ENCODE measurements around the gene NDUFA9.

DNA sequence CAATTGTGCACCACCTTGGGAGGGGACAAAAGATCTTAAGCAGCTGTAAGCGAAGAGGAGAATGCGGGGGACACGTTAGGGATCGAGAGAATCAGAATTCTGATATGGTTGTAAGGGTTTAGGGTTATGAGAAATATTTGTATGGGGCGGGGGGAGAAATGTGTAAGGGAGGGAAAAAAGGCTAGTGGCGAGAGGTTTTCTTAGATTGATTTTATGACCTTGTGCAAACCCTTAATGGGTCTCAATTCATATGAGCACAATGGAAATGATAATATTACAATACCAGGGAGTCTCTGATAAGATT is 396 bp downstream of the NDUFA9 start:
- TF ChIP-seq, protein P1, sequence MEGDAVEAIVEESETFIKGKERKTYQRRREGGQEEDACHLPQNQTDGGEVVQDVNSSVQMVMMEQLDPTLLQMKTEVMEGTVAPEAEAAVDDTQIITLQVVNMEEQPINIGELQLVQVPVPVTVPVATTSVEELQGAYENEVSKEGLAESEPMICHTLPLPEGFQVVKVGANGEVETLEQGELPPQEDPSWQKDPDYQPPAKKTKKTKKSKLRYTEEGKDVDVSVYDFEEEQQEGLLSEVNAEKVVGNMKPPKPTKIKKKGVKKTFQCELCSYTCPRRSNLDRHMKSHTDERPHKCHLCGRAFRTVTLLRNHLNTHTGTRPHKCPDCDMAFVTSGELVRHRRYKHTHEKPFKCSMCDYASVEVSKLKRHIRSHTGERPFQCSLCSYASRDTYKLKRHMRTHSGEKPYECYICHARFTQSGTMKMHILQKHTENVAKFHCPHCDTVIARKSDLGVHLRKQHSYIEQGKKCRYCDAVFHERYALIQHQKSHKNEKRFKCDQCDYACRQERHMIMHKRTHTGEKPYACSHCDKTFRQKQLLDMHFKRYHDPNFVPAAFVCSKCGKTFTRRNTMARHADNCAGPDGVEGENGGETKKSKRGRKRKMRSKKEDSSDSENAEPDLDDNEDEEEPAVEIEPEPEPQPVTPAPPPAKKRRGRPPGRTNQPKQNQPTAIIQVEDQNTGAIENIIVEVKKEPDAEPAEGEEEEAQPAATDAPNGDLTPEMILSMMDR (IDR thresholded peaks at IDR 0.05): no peak
- no peak for TF ChIP-seq EP300 (IDR thresholded peaks at IDR 0.05)
- no peak for TF ChIP-seq POLR2A (IDR thresholded peaks at IDR 0.05; ENCODE audit: low read depth)
- no peak for TF ChIP-seq POLR2AphosphoS5 (IDR thresholded peaks at IDR 0.05)
